HepG2 (cell line): ENCODE measurements around the gene OR6X1.

Experiments used
- HMG20A ChIP-seq: IDR thresholded peaks from 2 replicates; pipeline ENCODE4 v1.6.1; 2016; ENCODE audit warnings: borderline replicate concordance
- SNRNP70 ChIP-seq: fragments of 200-400 bp; formaldehyde crosslinking; IDR thresholded peaks from 2 replicates; pipeline ENCODE4 v1.6.1; 2017; ENCODE audit warnings: mild to moderate bottlenecking, low read depth, low read length, moderate library complexity
- TF ChIP-seq, protein P1 (sequence below): sonication (generic); formaldehyde crosslinking; IDR thresholded peaks from 2 replicates; pipeline ENCODE4 v1.5.0; 2020; ENCODE audit warnings: mild to moderate bottlenecking, missing genetic modification reagents, moderate library complexity
- TF ChIP-seq, protein P2 (sequence below): sonication (generic); formaldehyde crosslinking; IDR thresholded peaks from 2 replicates; pipeline ENCODE4 v1.4.0; 2020; ENCODE audit warnings: missing genetic modification reagents
- TF ChIP-seq, protein P3 (sequence below): sonication (generic); formaldehyde crosslinking; IDR thresholded peaks from 2 replicates; pipeline ENCODE4 v1.8.0; 2022; ENCODE audit warnings: mild to moderate bottlenecking, missing genetic modification reagents, borderline replicate concordance

DNA sequence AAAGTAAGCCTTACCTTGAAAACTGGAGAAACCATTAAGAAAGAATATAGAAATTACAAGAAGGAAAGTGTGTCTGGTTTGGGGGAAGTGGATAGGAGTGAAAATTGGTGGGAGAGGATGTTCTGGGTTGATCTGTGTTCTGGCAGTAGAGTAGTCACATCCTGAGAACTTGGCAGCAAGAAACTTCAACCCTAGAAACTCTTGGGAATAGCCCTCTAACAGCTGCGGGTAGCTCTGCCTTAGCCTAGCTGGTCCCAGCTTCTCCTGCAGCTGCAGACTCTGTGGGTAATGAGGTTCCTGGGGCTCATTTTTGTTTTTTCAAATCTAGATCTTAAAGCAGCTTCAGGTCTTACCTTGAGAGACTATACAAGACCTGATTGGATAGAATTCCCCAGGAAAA, 24.2 kb upstream of the OR6X1 start:
- TF ChIP-seq, protein P1, sequence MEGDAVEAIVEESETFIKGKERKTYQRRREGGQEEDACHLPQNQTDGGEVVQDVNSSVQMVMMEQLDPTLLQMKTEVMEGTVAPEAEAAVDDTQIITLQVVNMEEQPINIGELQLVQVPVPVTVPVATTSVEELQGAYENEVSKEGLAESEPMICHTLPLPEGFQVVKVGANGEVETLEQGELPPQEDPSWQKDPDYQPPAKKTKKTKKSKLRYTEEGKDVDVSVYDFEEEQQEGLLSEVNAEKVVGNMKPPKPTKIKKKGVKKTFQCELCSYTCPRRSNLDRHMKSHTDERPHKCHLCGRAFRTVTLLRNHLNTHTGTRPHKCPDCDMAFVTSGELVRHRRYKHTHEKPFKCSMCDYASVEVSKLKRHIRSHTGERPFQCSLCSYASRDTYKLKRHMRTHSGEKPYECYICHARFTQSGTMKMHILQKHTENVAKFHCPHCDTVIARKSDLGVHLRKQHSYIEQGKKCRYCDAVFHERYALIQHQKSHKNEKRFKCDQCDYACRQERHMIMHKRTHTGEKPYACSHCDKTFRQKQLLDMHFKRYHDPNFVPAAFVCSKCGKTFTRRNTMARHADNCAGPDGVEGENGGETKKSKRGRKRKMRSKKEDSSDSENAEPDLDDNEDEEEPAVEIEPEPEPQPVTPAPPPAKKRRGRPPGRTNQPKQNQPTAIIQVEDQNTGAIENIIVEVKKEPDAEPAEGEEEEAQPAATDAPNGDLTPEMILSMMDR, result no peak
- TF ChIP-seq, protein P2, sequence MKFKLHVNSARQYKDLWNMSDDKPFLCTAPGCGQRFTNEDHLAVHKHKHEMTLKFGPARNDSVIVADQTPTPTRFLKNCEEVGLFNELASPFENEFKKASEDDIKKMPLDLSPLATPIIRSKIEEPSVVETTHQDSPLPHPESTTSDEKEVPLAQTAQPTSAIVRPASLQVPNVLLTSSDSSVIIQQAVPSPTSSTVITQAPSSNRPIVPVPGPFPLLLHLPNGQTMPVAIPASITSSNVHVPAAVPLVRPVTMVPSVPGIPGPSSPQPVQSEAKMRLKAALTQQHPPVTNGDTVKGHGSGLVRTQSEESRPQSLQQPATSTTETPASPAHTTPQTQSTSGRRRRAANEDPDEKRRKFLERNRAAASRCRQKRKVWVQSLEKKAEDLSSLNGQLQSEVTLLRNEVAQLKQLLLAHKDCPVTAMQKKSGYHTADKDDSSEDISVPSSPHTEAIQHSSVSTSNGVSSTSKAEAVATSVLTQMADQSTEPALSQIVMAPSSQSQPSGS (CRISPR knock-in tag), result no peak
- TF ChIP-seq, protein P3, sequence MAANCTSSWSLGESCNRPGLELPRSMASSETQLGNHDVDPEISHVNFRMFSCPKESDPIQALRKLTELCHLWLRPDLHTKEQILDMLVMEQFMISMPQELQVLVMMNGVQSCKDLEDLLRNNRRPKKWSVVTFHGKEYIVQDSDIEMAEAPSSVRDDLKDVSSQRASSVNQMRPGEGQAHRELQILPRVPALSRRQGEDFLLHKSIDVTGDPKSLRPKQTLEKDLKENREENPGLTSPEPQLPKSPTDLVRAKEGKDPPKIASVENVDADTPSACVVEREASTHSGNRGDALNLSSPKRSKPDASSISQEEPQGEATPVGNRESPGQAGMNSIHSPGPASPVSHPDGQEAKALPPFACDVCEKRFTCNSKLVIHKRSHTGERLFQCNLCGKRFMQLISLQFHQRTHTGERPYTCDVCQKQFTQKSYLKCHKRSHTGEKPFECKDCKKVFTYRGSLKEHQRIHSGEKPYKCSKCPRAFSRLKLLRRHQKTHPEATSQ, result no peak
- TF ChIP-seq HMG20A (CRISPR knock-in tag) (no peak), SNRNP70 (no peak)
